ENCODE results near the gene EEF2K. TPM values are rescaled to one million over a fixed set of nuclear protein-coding genes. Genes with fewer than 3 reads are reported as not detected.
"Not testable (repeated sequence)": the region's sequence is repeated elsewhere in the genome, so short reads cannot be mapped to it uniquely, and the experiment has no call there.

EEF2K gene
- total RNA-seq, 1 donor from 2014 or later, result 31.9 TPM

DNA sequence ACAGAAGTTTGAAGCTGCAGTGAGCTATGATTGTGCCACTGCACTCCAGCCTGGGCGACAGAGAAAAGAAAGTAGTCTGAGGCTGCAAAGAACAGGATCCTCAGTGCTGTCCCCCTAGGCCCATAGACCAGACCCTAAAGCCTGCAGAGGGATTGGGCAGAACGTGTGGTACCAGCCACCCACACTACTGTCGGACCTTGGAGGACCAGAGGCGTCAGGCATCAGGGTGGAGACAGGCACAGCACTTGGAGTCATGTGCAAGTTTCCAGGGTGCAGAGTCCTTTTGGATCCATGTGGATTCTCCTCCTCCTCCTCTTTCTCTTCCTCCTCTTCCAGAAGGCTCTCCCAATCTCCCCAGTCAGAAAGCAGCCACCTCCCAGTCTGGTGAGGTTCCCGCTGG lies 41.6 kb upstream of the EEF2K start:
- Histone ChIP-seq H3K4me1 (no peaks in the 10 kb centered on the region), H3K4me3 (no peak overlapping the region), H3K27ac (no peak overlapping the region), H3K27me3 (no peaks in the 10 kb centered on the region), H3K36me3 (no peaks in the 10 kb centered on the region), H3K9me3 (no peaks in the 10 kb centered on the region)
- intact Hi-C loops (cut with DNase I), result no loop called here
- no peak for TF ChIP-seq CTCF (IDR thresholded peaks at IDR 0.05)
- no peak for DNase-seq (ENCODE audit: low spot score in 2 of 2)

DNA sequence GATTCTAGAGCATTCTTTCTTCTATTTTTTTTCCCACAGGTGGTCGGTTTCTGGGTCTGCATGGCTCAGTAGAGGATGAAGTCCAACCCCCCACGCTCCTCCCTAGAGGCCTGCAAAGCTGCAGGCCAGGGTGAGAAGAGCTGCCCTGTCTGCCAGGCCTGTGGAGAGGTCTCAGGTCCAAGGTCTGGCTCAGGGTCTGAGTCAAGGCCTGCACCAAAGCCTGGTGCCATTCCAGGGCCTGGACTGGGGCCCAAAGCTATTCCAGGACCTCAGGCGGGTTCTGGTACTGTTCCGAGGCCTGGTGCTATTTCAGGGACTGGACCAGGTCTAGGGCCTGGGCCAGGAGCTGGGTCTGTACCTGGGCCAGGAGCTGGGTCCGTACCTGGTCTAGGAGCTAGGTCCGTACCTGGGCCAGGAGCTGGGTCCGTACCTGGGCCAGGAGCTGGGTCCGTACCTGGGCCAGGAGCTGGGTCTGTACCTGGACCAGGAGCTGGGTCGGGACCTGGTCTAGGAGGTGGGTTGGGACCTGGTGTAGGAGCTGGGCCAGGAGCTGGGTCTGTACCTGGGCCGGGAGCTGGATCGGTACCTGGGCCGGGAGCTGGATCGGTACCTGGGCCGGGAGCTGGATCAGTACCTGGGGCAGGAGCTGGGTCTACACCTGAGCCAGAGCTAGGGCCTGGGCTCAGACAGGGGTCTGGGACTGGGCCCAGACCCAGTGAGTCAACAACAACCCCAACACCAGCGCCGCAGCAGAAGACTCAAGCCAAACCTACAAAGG lies 40.4 kb upstream of the EEF2K start:
- DNase-seq (ENCODE audit: low spot score in 2 of 2), result no peak
- no peaks in the 10 kb centered on the region for H3K9me3 ChIP-seq
- H3K27me3 ChIP-seq, result no peaks in the 10 kb centered on the region
- intact Hi-C loops (cut with DNase I), result no loop called here
- H3K36me3 ChIP-seq, result no peaks in the 10 kb centered on the region
- H3K4me1 ChIP-seq, result no peaks in the 10 kb centered on the region
- H3K27ac ChIP-seq, result no peak overlapping the region
- TF ChIP-seq CTCF (IDR thresholded peaks at IDR 0.05), result no peak
- no peak overlapping the region for H3K4me3 ChIP-seq

GRCh38 chr16:22171953-22172352 lies 34.1 kb upstream of the EEF2K start:
- Histone ChIP-seq H3K27me3 (no peaks in the 10 kb centered on the region), H3K4me1 (no peaks in the 10 kb centered on the region), H3K4me3 (no peak overlapping the region), H3K27ac (no peak overlapping the region), H3K36me3 (no peaks in the 10 kb centered on the region), H3K9me3 (no peaks in the 10 kb centered on the region)
- intact Hi-C loops (cut with DNase I), result no loop called here
- TF ChIP-seq CTCF (IDR thresholded peaks at IDR 0.05), result no peak
- DNase-seq (ENCODE audit: low spot score in 2 of 2), result no peak

- H3K27me3 ChIP-seq; intact Hi-C loops (cut with DNase I); H3K9me3 ChIP-seq; H3K36me3 ChIP-seq; H3K27ac ChIP-seq; DNase-seq (ENCODE audit: low spot score in 2 of 2); H3K4me3 ChIP-seq; H3K4me1 ChIP-seq: not testable (repeated sequence)
Observed at GRCh38 chr16:22172642-22173041, 33.4 kb upstream of the EEF2K start.

DNA sequence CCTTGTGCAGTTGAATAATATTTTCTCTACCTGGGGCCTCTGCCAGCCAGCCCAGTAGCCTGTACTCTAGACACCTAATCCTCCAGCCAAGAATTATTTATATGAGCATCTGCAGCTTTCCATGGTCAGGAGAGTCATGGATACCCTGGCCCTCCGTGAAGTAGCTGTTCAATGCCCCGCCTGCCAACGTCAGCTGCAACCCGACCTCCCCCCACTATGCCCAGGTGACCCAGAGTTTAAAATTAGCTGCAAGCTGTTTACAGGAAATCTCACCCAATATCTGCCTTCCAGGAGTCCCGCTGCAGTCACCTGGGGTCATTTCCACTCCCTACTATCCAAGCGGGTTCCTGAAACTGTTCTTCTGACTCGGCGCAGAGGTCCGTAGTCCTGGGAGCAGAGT lies 31.4 kb upstream of the EEF2K start:
- Histone ChIP-seq H3K36me3 (no peaks in the 10 kb centered on the region), H3K4me1 (no peaks in the 10 kb centered on the region), H3K27ac (no peak overlapping the region), H3K9me3 (no peaks in the 10 kb centered on the region), H3K4me3 (no peak overlapping the region), H3K27me3 (no peaks in the 10 kb centered on the region)
- TF ChIP-seq CTCF (IDR thresholded peaks at IDR 0.05), result no peak
- no peak for DNase-seq (ENCODE audit: low spot score in 2 of 2)
- intact Hi-C loops (cut with DNase I), result no loop called here

- no peaks in the 10 kb centered on the region for H3K4me1 ChIP-seq
- no peaks in the 10 kb centered on the region for H3K9me3 ChIP-seq
- H3K36me3 ChIP-seq, result no peaks in the 10 kb centered on the region
- no peak overlapping the region for H3K27ac ChIP-seq
- no peaks in the 10 kb centered on the region for H3K27me3 ChIP-seq
- TF ChIP-seq CTCF (IDR thresholded peaks at IDR 0.05), result no peak
- no peak for DNase-seq (ENCODE audit: low spot score in 2 of 2)
- intact Hi-C loops (cut with DNase I), result no loop called here
- no peak overlapping the region for H3K4me3 ChIP-seq
Observed at GRCh38 chr16:22177968-22178930, 27.8 kb upstream of the EEF2K start.

Measured in ascending aorta (tissue), 2 donors.